Right atrium auricular region (tissue), 2 donors: ENCODE data around the gene KCNH5. TPM values are rescaled to one million over a fixed set of nuclear protein-coding genes. Genes with fewer than 3 reads are reported as not detected.
"Not testable (repeated sequence)": the region's sequence is repeated elsewhere in the genome, so short reads cannot be mapped to it uniquely, and the experiment has no call there.

Source experiments
- DNase-seq: peaks from one replicate; pipeline ENCODE4 v3.0.0-alpha.2; 2019; ENCODE audit warnings: low spot score
- H3K27ac ChIP-seq, 2 donors: fragments of 200-600 bp; sonication (generic); 1 replicate in 1 of 2; 2 replicates in 1 of 2; pipeline ENCODE4 v1.5.1; 2016 to 2019
- H3K27me3 ChIP-seq, 2 donors: fragments of 200-600 bp; sonication (generic); one replicate each; pipeline versions ENCODE4 v1.5.1 to v1.6.0; 2017 to 2019
- H3K36me3 ChIP-seq: fragments of 200-600 bp; sonication (generic); one replicate; pipeline ENCODE4 v1.5.1; 2016
- H3K4me1 ChIP-seq, 2 donors: fragments of 200-600 bp; sonication (generic); one replicate each; pipeline versions ENCODE4 v1.5.1 to v1.6.0; 2017 to 2019
- H3K4me3 ChIP-seq, 2 donors: fragments of 200-600 bp; sonication (generic); 1 replicate in 1 of 2; 2 replicates in 1 of 2; pipeline ENCODE4 v1.5.1; 2017 to 2019; ENCODE audit warnings: mild to moderate bottlenecking in 1 of 2, moderate library complexity in 1 of 2
- H3K9me3 ChIP-seq, 2 donors: fragments of 200-600 bp; sonication (generic); one replicate each; pipeline ENCODE4 v1.5.1; 2019
- total RNA-seq, 2 donors: library from RNA; depleted of rRNA; stranded (reverse); fragments of >200 nt; gene quantifications; one replicate each; pipeline ENCODE4 v1.1.0, GENCODE V29; 2016
- TF ChIP-seq, protein P1 (sequence below), 2 donors: fragments of 200-600 bp; sonication (generic); IDR thresholded peaks; one replicate each; pipeline ENCODE4 v1.5.1; 2019; ENCODE audit warnings: antibody characterized with exemption in 2 of 2

Gene KCNH5
- total RNA-seq, 2 donors from 2014 or later = 1.3 TPM; not detected in 1

DNA sequence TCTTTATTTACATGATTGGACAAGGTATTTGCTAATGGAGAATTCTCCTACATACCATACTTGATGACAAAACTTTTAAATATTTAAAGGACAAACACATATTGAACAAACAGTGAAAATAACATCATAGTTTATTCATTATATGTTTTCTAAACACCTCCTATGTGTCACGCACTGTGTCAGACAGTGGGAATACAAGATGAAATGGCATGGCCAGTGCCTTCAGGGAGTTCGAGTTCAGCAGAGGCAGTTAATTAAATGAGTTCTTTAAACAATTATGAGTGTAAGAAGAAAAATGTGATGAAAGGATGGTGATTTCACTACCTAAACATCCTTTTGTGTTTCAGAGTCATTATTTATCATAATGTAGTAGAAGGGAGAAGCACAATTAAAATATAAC is 159.8 kb downstream of the KCNH5 start:
- no peak for DNase-seq
- Histone ChIP-seq H3K4me1 (no peaks in the 10 kb centered on the region), H3K27ac (no peak overlapping the region), H3K9me3 (no peaks in the 10 kb centered on the region), H3K27me3 (no peaks in the 10 kb centered on the region), H3K36me3 (no peaks in the 10 kb centered on the region), H3K4me3 (no peak overlapping the region)
- TF ChIP-seq, protein P1, sequence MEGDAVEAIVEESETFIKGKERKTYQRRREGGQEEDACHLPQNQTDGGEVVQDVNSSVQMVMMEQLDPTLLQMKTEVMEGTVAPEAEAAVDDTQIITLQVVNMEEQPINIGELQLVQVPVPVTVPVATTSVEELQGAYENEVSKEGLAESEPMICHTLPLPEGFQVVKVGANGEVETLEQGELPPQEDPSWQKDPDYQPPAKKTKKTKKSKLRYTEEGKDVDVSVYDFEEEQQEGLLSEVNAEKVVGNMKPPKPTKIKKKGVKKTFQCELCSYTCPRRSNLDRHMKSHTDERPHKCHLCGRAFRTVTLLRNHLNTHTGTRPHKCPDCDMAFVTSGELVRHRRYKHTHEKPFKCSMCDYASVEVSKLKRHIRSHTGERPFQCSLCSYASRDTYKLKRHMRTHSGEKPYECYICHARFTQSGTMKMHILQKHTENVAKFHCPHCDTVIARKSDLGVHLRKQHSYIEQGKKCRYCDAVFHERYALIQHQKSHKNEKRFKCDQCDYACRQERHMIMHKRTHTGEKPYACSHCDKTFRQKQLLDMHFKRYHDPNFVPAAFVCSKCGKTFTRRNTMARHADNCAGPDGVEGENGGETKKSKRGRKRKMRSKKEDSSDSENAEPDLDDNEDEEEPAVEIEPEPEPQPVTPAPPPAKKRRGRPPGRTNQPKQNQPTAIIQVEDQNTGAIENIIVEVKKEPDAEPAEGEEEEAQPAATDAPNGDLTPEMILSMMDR (IDR thresholded peaks at IDR 0.05) = no peak

DNA sequence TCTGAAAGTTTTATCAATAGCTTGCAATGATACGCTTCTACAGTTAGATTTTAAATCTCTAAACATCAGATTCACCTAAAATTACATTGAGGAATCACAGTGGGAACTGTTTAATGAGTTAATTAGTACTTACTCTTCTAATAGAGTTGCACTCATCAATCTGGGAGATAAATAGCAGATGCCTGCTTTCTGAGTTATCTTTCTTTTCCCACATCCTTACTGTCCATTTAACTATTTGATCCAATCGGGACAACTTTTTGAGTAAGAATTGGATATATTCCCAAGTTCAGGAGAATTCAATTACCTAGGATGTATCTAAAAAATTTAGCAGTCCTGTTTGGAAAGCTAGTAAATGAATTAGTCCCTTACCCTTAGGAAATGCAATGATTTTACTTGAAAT is 162.3 kb downstream of the KCNH5 start:
- no peak overlapping the region for H3K27ac ChIP-seq
- DNase-seq = no peak
- no peaks in the 10 kb centered on the region for H3K9me3 ChIP-seq
- TF ChIP-seq, protein P1 (IDR thresholded peaks at IDR 0.05) = no peak
- no peaks in the 10 kb centered on the region for H3K27me3 ChIP-seq
- H3K36me3 ChIP-seq = no peaks in the 10 kb centered on the region
- no peaks in the 10 kb centered on the region for H3K4me1 ChIP-seq
- H3K4me3 ChIP-seq = no peak overlapping the region

DNA sequence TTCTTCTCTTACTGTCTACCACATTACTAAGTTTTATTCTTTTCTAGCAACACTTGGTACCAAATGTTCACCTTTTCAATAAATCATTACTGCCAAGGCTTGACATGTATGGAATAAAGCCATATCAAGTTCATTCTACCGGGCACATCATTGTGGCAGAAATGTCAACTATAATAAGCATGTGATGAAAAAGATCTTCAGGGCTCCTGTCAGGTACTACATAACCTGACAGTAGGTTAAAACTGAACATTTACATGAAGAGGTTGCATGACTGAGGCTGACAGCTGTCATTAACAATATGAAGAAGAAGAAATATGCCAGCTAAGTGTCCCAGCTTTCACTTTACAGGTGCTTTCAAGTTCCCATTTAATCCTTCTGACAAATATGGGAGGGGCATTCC is 178.9 kb downstream of the KCNH5 start:
- TF ChIP-seq, protein P1 (IDR thresholded peaks at IDR 0.05) = no peak
- no peak for DNase-seq
- no peaks in the 10 kb centered on the region for H3K27me3 ChIP-seq

DNA sequence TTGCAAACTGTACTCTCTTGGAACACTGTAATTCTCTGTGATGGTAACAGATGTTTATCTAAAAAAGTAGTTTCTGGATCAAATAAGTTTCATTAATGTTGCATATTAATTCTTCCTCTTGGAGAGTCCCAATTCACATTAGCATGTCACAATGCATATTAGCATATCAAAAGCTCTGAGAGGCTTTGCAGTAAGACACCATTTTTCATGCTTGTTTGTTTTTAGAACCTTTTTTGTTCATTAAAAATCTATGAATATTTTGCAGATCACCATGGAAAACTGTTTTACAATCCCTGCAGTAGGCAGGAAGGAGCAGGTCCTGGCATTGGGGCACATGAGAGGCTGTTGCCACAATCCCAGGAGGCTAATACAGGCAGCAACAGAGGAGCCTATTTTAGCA is 180.7 kb downstream of the KCNH5 start:
- TF ChIP-seq, protein P1 (IDR thresholded peaks at IDR 0.05) = no peak
- Histone ChIP-seq H3K9me3 (no peaks in the 10 kb centered on the region), H3K4me3 (no peak overlapping the region), H3K4me1 (no peaks in the 10 kb centered on the region), H3K36me3 (no peaks in the 10 kb centered on the region), H3K27me3 (no peaks in the 10 kb centered on the region), H3K27ac (no peak overlapping the region)
- no peak for DNase-seq

More for the DNA sequence above, 178.9 kb downstream of the KCNH5 start:
- Histone ChIP-seq H3K4me3 (no peak overlapping the region), H3K27ac (no peak overlapping the region), H3K9me3 (no peaks in the 10 kb centered on the region), H3K4me1 (no peaks in the 10 kb centered on the region), H3K36me3 (no peaks in the 10 kb centered on the region)

DNA sequence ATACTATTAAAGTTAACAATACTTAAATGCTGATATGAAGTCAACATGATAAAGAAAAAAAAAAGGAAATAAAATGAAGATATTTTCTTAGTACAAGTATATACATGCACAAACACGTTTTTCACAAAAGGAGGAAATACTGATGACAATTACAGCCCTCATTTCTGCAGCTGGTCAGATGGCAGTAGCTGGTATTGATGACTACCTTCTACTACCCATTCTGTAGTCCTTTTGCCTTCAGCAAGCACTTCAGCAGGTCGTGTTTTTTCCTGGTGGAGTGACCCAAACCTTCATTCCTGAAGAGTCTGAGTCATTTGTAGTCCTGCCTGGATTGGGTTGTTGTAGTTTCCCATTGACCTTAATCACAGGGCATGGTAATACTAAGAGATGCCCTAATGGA is 187.2 kb downstream of the KCNH5 start:
- DNase-seq, H3K9me3 ChIP-seq, H3K36me3 ChIP-seq, H3K4me3 ChIP-seq, H3K27me3 ChIP-seq, H3K27ac ChIP-seq, H3K4me1 ChIP-seq: not testable (repeated sequence)

DNA sequence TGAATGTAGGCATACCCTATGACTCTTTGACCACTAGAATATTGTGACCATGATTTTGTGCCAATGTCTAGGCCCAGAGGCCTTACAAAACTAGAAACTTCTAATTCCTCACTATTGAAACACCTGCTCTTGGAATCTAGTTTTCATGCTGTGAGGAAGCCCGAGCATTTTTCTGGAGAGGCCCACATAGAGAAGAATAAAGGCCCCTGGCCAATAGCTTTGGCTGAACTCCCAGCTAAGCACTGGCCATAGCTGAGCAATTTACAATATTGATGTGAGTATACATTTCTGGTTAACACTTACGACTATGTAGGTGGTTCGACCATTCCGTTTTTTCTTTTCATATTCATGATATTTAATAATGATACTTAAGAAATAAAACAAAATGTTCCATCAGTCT is 190.3 kb downstream of the KCNH5 start:
- TF ChIP-seq, protein P1 (IDR thresholded peaks at IDR 0.05) = no peak

More for the DNA sequence above, 190.3 kb downstream of the KCNH5 start:
- no peak for DNase-seq
- H3K27me3 ChIP-seq = no peaks in the 10 kb centered on the region
- H3K4me1 ChIP-seq = no peaks in the 10 kb centered on the region
- no peak overlapping the region for H3K27ac ChIP-seq
- H3K36me3 ChIP-seq = no peaks in the 10 kb centered on the region
- H3K9me3 ChIP-seq = no peaks in the 10 kb centered on the region
- H3K4me3 ChIP-seq = no peak overlapping the region
